GM23248 (cell line): Measurements from ENCODE around the gene PLEKHG2. TPM values are rescaled to one million over a fixed set of nuclear protein-coding genes. Genes with fewer than 3 reads are reported as not detected.
A peak's percentile ranks its signal among the peaks of the same experiment; 100 is the strongest.

Experiments used
- DNase-seq: peaks from one replicate; pipeline ENCODE4 v3.0.0-alpha.2; 2015
- H2AFZ ChIP-seq: fragments of 200-600 bp; sonication (generic); 2 replicates; pipeline ENCODE4 v1.6.1; 2016; ENCODE audit warnings: antibody characterized with exemption
- H3F3A ChIP-seq: fragments of 200-600 bp; sonication (generic); 2 replicates; pipeline ENCODE4 v1.6.1; 2016; ENCODE audit warnings: mild to moderate bottlenecking, antibody characterized with exemption, mixed run types; ENCODE audit not compliant: insufficient read depth
- H3K27ac ChIP-seq: fragments of 200-600 bp; sonication (generic); 2 replicates; pipeline ENCODE4 v1.5.1; 2016; ENCODE audit warnings: mild to moderate bottlenecking
- H3K27me3 ChIP-seq: fragments of 200-600 bp; sonication (generic); replicated peaks from 2 replicates; pipeline ENCODE4 v1.6.1; 2016; ENCODE audit warnings: mild to moderate bottlenecking; ENCODE audit not compliant: insufficient read depth
- H3K36me3 ChIP-seq: fragments of 200-600 bp; sonication (generic); 2 replicates; pipeline ENCODE4 v1.6.1; 2016; ENCODE audit warnings: low read depth, mild to moderate bottlenecking
- H3K4me1 ChIP-seq: fragments of 200-600 bp; sonication (generic); 2 replicates; pipeline ENCODE4 v1.6.1; 2016; ENCODE audit warnings: mild to moderate bottlenecking; ENCODE audit not compliant: insufficient read depth
- H3K4me2 ChIP-seq: fragments of 200-600 bp; sonication (generic); one replicate; pipeline ENCODE4 v1.6.1; 2016; ENCODE audit warnings: mild to moderate bottlenecking; ENCODE audit not compliant: unreplicated experiment
- H3K4me3 ChIP-seq: fragments of 200-600 bp; sonication (generic); 2 replicates; pipeline ENCODE4 v1.5.1; 2016; ENCODE audit warnings: mild to moderate bottlenecking
- H3K79me2 ChIP-seq: fragments of 200-600 bp; sonication (generic); 2 replicates; pipeline ENCODE4 v1.6.1; 2016; ENCODE audit warnings: mild to moderate bottlenecking; ENCODE audit not compliant: insufficient read depth
- H3K9ac ChIP-seq: fragments of 200-600 bp; sonication (generic); 2 replicates; pipeline ENCODE4 v1.6.1; 2016; ENCODE audit warnings: mild to moderate bottlenecking
- H3K9me2 ChIP-seq: fragments of 200-600 bp; sonication (generic); 2 replicates; pipeline ENCODE4 v1.6.1; 2016; ENCODE audit warnings: mixed run types, mild to moderate bottlenecking, moderate library complexity; ENCODE audit not compliant: insufficient read depth
- H3K9me3 ChIP-seq: fragments of 200-600 bp; sonication (generic); one replicate; pipeline ENCODE4 v1.6.1; 2017; ENCODE audit warnings: low read depth
- H4K20me1 ChIP-seq: fragments of 200-600 bp; sonication (generic); 2 replicates; pipeline ENCODE4 v1.6.0; 2016; ENCODE audit not compliant: insufficient read depth
- EZH2 ChIP-seq: fragments of 200-600 bp; sonication (generic); IDR thresholded peaks from 2 replicates; pipeline ENCODE4 v1.6.1; 2018; ENCODE audit warnings: antibody characterized with exemption, mild to moderate bottlenecking; ENCODE audit not compliant: insufficient read depth, poor library complexity, severe bottlenecking
- EZH2phosphoT487 ChIP-seq: fragments of 200-600 bp; sonication (generic); IDR thresholded peaks from 2 replicates; pipeline ENCODE4 v1.6.1; 2018; ENCODE audit warnings: antibody characterized with exemption, moderate library complexity, mild to moderate bottlenecking, low read depth; ENCODE audit not compliant: insufficient read depth
- WGBS, 2 experiments: methylation state at CpG; one replicate each; pipeline ENCODE4 v1.1.6; 2015 to 2017; ENCODE audit warnings: low lambda C conversion rate in 2 of 2, low coverage in 1 of 2; ENCODE audit errors: missing lambda C conversion rate in 2 of 2; 5-methylcytosine and 5-hydroxymethylcytosine counted together
- in situ Hi-C: fragments of 300-500 bp; cut with MboI; formaldehyde crosslinking; loops from 2 replicates; pipeline ENCODE4 v1.15.0; 2020
- polyA plus RNA-seq: library from polyadenylated mRNA; unstranded; fragments of >200 nt; fragmentation: Nextera tagmentation; extraction: Ambion mirVana; gene quantifications from 2 replicates; pipeline ENCODE4 v1.2.1, GENCODE V29; 2016
- total RNA-seq: library from RNA; depleted of rRNA; stranded (reverse); fragments of >200 nt; shearing (Covaris generic); gene quantifications from 2 replicates; pipeline ENCODE4 v1.2.3, GENCODE V29; 2014

Gene PLEKHG2
- total and polyA plus RNA-seq, 2 experiments from 2014 or later = 12.0 to 12.2 TPM

DNA sequence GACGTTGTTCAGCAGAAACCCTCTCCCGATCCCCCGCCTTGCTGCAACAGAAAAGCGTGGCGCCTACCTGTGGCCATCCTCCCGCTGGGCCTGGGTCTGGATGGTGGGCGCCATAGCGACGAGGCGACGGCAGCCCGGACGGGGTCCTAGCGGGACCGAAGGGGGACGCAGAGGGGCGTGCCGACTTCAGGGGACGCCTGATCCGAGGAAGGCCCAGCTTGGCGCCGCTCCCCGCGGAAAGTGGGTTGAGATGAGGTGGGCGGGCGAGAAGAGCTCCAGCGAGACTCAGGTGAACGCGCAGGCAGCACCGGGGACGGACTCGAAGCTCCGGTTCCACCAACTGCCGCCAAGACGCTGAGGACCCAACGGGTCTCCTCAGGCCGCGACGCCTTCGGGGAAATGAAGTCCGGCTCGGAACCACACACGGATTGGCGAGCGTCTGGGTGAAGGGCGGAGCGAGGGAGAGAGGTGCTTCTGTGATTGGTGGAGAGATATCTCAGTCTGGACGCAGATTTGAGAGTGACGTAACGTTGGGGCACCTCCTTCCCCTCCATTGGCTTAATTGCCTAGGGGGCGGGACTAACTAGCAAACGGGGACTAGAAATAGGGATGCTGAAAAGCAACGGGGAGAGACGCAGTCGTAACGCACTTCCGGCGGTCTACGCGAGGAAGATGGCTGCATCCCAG is 21.6 kb upstream of the PLEKHG2 start, which contains the start of the genes MED29 and PAF1:
Gene MED29 (plus strand): TSS at position 628 of the 687 bp plus-strand sequence. CDS start 45 bp downstream, at position 673.
Gene PAF1 (minus strand): TSS at position 356 of the 687 bp plus-strand sequence. CDS start 242 bp downstream, at position 114.
- Histone ChIP-seq H3K36me3 (peaks cover 18% of the 10 kb centered on the region; the same call in 1 of the 2 replicates), H2AFZ (peak within 1 kb of the TSS; percentile 90), H3K4me2 (peak within 1 kb of the TSS; percentile 100), H3K27ac (peak within 1 kb of the TSS; percentile 92), H3K9me2 (no peaks in the 10 kb centered on the region), H3K4me1 (peaks cover 12% of the 10 kb centered on the region), H3K9me3 (no peaks in the 10 kb centered on the region), H3F3A (peaks cover 9% of the 10 kb centered on the region), H3K9ac (peak within 1 kb of the TSS; percentile 99), H3K4me3 (peak within 1 kb of the TSS; percentile 96), H3K27me3 (no peaks in the 10 kb centered on the region), H3K79me2 (peaks cover 48% of the 10 kb centered on the region), H4K20me1 (no peaks in the 10 kb centered on the region)
- in situ Hi-C loops = no loop called here
- no peak for TF ChIP-seq EZH2
- TF ChIP-seq EZH2phosphoT487 = no peak
- peak; percentile 100 for DNase-seq
- 1% methylated on average over 55 to 59 of the region's 60 CpGs for WGBS, 2 experiments

DNA sequence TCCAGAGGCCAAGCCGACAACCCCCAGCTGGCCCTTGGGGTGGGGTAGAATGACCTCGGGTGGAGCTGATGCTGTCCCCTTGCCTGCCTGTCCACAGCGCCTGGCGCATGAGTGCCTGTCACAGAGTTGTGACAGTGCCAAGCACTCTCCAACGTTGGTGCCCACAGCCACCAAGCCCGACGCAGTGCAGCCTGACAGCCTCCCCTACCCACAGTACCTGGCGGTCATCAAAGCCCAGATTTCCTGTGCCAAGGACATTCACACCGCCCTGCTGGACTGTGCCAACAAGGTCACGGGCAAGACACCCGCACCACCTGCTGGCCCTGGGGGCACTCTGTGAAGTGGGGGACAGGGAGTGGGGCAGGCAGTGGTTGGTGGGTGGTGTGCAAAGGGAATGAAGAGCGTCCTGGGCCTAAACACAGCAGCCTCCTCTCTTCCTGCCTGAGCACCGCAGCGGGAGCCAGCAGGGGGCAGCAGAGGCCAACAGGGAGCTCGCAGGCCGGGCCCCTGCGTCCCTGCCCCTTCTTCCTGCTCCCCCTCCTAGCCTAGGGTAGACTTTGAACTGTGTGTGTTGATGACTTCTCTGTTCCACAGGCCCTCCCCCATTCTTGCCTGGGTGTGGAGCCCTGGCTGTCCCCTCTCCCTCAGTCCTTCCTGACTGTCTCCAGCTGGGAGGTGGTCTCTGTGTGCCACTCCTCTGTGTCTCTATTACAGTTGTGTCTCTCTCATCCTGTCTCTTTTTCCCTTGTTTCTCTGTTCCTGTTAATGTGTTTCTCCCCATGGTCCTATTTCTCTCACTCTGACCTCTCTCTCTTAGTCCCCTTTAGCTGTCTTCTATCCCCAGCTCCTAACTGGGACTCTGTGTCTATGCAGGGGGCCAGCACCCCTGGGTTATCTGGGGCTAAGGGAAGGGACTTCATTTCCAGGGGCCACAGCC is 14.8 kb upstream of the PLEKHG2 start:
- H3K27me3 ChIP-seq = no peaks in the 10 kb centered on the region
- WGBS, 2 experiments = 27 to 45% methylated on average over 13 to 16 of the region's 17 CpGs
- TF ChIP-seq EZH2phosphoT487 = no peak
- no peak for TF ChIP-seq EZH2

DNA sequence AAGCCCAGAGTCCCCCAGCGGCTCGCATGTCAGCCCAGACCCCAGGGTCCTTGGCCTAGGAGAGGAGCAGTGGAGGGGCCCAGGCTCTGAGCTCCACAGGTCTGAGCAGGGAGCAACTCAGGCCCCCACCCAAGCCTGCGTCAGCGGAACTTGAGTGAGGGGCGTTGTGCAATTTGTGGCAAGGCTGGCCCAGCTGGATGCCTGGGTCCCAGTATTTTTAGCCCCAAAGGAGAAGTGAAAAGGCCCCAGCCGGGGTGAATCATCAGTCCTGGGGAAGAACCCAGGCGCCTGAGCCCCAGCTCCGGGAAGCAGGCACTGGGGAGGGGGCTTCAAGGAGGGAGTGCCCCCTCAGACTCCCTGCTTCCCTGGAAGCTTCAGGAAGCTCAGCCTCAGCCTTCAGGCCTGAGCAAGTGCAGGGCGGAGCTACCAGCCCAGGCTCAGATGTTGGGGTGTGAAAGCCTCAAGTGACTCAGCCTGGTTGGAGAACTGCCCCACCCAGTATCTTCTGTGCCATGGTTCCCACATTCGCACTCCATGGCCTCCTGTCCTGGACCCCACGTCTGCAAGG is 14.1 kb upstream of the PLEKHG2 start:
- Histone ChIP-seq H4K20me1 (no peaks in the 10 kb centered on the region), H3K4me3 (peak overlapping the region; percentile 24), H3K9ac (peak overlapping the region; percentile 84), H3F3A (peaks cover 38% of the 10 kb centered on the region), H2AFZ (no peak overlapping the region), H3K9me2 (no peaks in the 10 kb centered on the region), H3K27me3 (no peaks in the 10 kb centered on the region), H3K4me1 (peaks cover 35% of the 10 kb centered on the region), H3K36me3 (0 out of 2 replicates have a peak, but pooled peaks cover 5% of the 10 kb centered on the region), H3K27ac (peak overlapping the region; percentile 98), H3K79me2 (peaks cover 8% of the 10 kb centered on the region), H3K9me3 (no peaks in the 10 kb centered on the region), H3K4me2 (peak overlapping the region; percentile 62)
- 17 to 21% methylated on average over 10 to 11 of the region's 11 CpGs for WGBS, 2 experiments
- TF ChIP-seq EZH2 (no peak), EZH2phosphoT487 (no peak)
- in situ Hi-C loops = no loop called here
- peak; percentile 97 for DNase-seq

More for the DNA sequence above, 14.8 kb upstream of the PLEKHG2 start:
- H3K27ac ChIP-seq = peak overlapping the region; percentile 98
- H3K4me3 ChIP-seq = peak overlapping the region; percentile 24
- H3K9me3 ChIP-seq = no peaks in the 10 kb centered on the region
- peak overlapping the region; percentile 84 for H3K9ac ChIP-seq
- in situ Hi-C loops = no loop called here
- H3K4me2 ChIP-seq = peak overlapping the region; percentile 62
- no peaks in the 10 kb centered on the region for H3K9me2 ChIP-seq
- no peaks in the 10 kb centered on the region for H4K20me1 ChIP-seq
- peak; percentile 91 for DNase-seq
- H3F3A ChIP-seq = peaks cover 38% of the 10 kb centered on the region
- H3K36me3 ChIP-seq = 0 out of 2 replicates have a peak, but pooled peaks cover 5% of the 10 kb centered on the region
- H3K79me2 ChIP-seq = peaks cover 14% of the 10 kb centered on the region
- no peak overlapping the region for H2AFZ ChIP-seq
- H3K4me1 ChIP-seq = peaks cover 27% of the 10 kb centered on the region

DNA sequence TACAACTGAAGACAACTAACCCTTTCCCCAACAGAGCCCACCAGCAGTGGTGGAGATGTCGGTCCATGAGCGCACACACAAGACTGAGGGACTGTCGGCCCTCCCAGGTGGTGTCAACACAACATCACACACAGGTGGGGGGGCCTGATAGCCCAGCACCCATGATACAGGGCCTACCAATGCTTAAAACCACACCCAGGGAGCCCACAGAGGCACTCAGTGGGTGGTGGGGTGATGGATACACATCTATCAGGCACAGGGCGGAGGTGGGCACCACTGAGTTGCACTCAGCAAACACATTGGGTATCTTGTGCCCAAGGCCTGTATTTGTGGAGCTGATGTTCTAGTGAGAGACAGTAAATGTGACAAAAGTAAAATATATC is 12.8 kb upstream of the PLEKHG2 start:
- peaks cover 41% of the 10 kb centered on the region for H3K4me1 ChIP-seq
- H3K79me2 ChIP-seq = no peaks in the 10 kb centered on the region
- no peak overlapping the region for H3K9ac ChIP-seq
- in situ Hi-C loops = no loop called here
- TF ChIP-seq EZH2phosphoT487 = no peak
- TF ChIP-seq EZH2 = no peak
- no peaks in the 10 kb centered on the region for H4K20me1 ChIP-seq
- no peak for DNase-seq
- no peak overlapping the region for H3K4me3 ChIP-seq
- H2AFZ ChIP-seq = no peak overlapping the region
- H3K9me3 ChIP-seq = no peaks in the 10 kb centered on the region
- H3K4me2 ChIP-seq = no peak overlapping the region
- no peaks in the 10 kb centered on the region for H3K36me3 ChIP-seq
- WGBS, 2 experiments = 97 to 100% methylated on average over 4 of the region's 4 CpGs
- no peaks in the 10 kb centered on the region for H3K27me3 ChIP-seq
- no peaks in the 10 kb centered on the region for H3K9me2 ChIP-seq
- 0 out of 2 replicates have a peak overlapping the region, but pooled peaks have one; percentile 98 for H3K27ac ChIP-seq
- peaks cover 43% of the 10 kb centered on the region for H3F3A ChIP-seq
